ENCODE results near the gene KLHL29. TPM values are rescaled to one million over a fixed set of nuclear protein-coding genes. Genes with fewer than 3 reads are reported as not detected.

The KLHL29 gene
- total and polyA plus RNA-seq, 7 experiments from 2014 or later: 0.59 to 6.5 (median 5.6) TPM

DNA sequence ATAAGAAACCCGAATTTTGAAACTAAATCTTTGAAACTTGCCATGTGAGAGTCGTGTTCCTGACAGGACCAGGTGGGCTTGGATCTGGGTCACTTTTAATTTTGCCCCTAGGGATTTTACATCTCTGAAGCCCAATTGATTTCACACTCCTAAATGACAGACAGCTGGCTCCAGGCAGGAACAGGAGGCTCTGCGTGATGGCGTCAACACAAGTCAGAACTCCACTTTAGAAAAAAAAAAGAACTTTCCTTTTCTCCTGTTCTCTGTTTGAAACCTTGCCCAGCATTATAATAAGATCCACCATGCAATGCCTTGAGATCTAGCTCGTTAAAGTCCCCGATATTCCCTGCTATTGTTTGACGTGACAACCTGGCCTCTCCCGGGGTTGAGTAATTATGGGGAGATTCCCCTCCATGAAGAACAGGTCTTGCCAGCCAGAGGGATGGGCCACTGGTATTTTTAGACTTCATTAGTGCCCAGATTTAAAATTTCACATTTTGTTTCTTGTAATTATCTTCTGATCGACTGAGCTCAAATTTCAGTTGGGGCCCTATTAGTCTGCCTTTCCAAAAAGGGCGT, 260.3 kb downstream of the KLHL29 start:
- ATAC-seq (no peak), DNase-seq (no peak)
- no peaks in the 10 kb centered on the region for H3K27me3 Mint-ChIP-seq
- Histone ChIP-seq H3K4me3 (ENCODE audit: low read length) (no peak overlapping the region), H3K9me3 (ENCODE audit: control insufficient read depth in 2 of 3, low read length in 3 of 3) (no peaks in the 10 kb centered on the region), H3K4me1 (ENCODE audit: control insufficient read depth in 2 of 2, insufficient read depth in 2 of 2, low read length in 2 of 2) (no peaks in the 10 kb centered on the region), H3K27me3 (ENCODE audit: control insufficient read depth in 2 of 2, insufficient read depth in 2 of 2, low read length in 2 of 2) (no peaks in the 10 kb centered on the region), H3K36me3 (ENCODE audit: control insufficient read depth in 2 of 3, insufficient read depth in 3 of 3, low read length in 3 of 3) (peaks cover 0 to 18% (median 0%) of the 10 kb centered on the region in 3 experiments), H3K27ac (ENCODE audit: low read depth, low read length) (no peak overlapping the region)
- ChIA-PET POLR2A (no interaction called here), CTCF (interaction anchor here (0.6 kb wide), 1 partner anchor 1239 kb away, joined by 6 read pairs; no protein-coding TSS in a partner anchor)
- H3K36me3 Mint-ChIP-seq: peaks cover 2 to 47% (median 24%) of the 10 kb centered on the region in 5 donors
- H3K4me1 Mint-ChIP-seq: peaks cover 0 to 4% (median 0%) of the 10 kb centered on the region in 7 donors
- intact Hi-C loops (cut with micrococcal nuclease): no loop called here
- H3K4me3 Mint-ChIP-seq: no peak overlapping the region
- no peak overlapping the region for H3K27ac Mint-ChIP-seq
- peaks cover 0 to 3% (median 0%) of the 10 kb centered on the region in 11 donors for H3K9me3 Mint-ChIP-seq

DNA sequence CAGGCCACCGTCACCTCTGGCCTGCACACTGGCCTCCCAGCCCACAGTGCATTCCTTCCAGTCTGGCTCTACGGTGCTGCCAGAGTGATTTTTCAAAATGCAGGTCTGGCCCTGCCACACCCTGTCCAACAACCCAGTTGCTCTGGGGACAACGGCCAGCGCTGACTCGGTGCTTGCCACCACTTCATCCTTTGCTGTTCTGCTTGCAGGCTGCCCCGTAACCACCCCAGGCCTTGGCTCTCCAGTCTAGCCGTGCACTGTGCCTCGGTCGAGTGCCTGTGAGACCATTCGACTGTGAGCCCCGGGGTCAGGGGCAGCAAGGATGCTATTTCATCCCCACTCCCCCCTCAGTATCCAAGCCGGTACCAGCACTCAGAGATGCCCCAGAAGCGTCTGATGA, 262.6 kb downstream of the KLHL29 start:
- Mint-ChIP-seq H3K27ac (no peak overlapping the region), H3K27me3 (no peaks in the 10 kb centered on the region), H3K4me1 (peaks cover 0 to 4% (median 0%) of the 10 kb centered on the region in 7 donors), H3K9me3 (peaks cover 0 to 2% (median 0%) of the 10 kb centered on the region in 11 donors), H3K36me3 (peaks cover 0 to 37% (median 11%) of the 10 kb centered on the region in 5 donors), H3K4me3 (no peak overlapping the region)
- H3K27ac ChIP-seq (ENCODE audit: low read depth, low read length): no peak overlapping the region
- peaks cover 0 to 10% (median 0%) of the 10 kb centered on the region in 3 experiments for H3K36me3 ChIP-seq (ENCODE audit: control insufficient read depth in 2 of 3, insufficient read depth in 3 of 3, low read length in 3 of 3)
- POLR2A ChIA-PET: no interaction called here
- H3K4me3 ChIP-seq (ENCODE audit: low read length): no peak overlapping the region
- ATAC-seq (no peak), DNase-seq (no peak)
- no peaks in the 10 kb centered on the region for H3K4me1 ChIP-seq (ENCODE audit: control insufficient read depth in 2 of 2, insufficient read depth in 2 of 2, low read length in 2 of 2)
- intact Hi-C loops (cut with micrococcal nuclease): no loop called here
- CTCF ChIA-PET: no interaction called here
- H3K9me3 ChIP-seq (ENCODE audit: control insufficient read depth in 2 of 3, low read length in 3 of 3): no peaks in the 10 kb centered on the region
- H3K27me3 ChIP-seq (ENCODE audit: control insufficient read depth in 2 of 2, insufficient read depth in 2 of 2, low read length in 2 of 2): no peaks in the 10 kb centered on the region

DNA sequence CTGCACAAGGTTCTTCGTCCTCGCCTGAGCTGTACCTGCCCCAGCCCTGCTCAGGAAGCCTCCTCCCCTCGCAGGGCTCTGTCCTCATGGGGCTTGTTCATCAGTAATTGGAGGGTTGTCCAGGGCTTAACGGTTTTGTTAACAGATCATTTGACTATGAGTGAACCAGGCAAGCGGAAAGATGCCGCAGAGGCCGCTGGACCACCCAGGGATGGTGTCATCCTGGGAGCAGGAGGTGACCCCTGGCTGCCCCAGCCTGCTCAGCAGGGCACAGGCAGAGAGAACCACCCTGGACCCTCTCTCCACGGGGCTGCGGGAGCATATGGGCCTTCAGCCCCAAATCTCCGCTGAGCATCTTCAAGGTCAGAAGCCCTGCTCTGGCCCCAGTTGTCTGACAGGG, 264.3 kb downstream of the KLHL29 start:
- no peaks in the 10 kb centered on the region for H3K27me3 ChIP-seq (ENCODE audit: control insufficient read depth in 2 of 2, insufficient read depth in 2 of 2, low read length in 2 of 2)
- Mint-ChIP-seq H3K4me3 (no peak overlapping the region), H3K9me3 (no peaks in the 10 kb centered on the region), H3K27me3 (peaks cover 0 to 3% (median 0%) of the 10 kb centered on the region in 5 donors), H3K36me3 (peaks cover 0 to 29% (median 0%) of the 10 kb centered on the region in 5 donors), H3K27ac (no peak overlapping the region), H3K4me1 (peaks cover 0 to 4% (median 0%) of the 10 kb centered on the region in 7 donors)
- ATAC-seq (no peak), DNase-seq (no peak)
- no peaks in the 10 kb centered on the region for H3K9me3 ChIP-seq (ENCODE audit: control insufficient read depth in 2 of 3, low read length in 3 of 3)
- H3K4me1 ChIP-seq (ENCODE audit: control insufficient read depth in 2 of 2, insufficient read depth in 2 of 2, low read length in 2 of 2): no peaks in the 10 kb centered on the region
- CTCF ChIA-PET: no interaction called here
- POLR2A ChIA-PET: no interaction called here
- intact Hi-C loops (cut with micrococcal nuclease): no loop called here
- H3K36me3 ChIP-seq (ENCODE audit: control insufficient read depth in 2 of 3, insufficient read depth in 3 of 3, low read length in 3 of 3): no peaks in the 10 kb centered on the region
- no peak overlapping the region for H3K27ac ChIP-seq (ENCODE audit: low read depth, low read length)
- H3K4me3 ChIP-seq (ENCODE audit: low read length): no peak overlapping the region

DNA sequence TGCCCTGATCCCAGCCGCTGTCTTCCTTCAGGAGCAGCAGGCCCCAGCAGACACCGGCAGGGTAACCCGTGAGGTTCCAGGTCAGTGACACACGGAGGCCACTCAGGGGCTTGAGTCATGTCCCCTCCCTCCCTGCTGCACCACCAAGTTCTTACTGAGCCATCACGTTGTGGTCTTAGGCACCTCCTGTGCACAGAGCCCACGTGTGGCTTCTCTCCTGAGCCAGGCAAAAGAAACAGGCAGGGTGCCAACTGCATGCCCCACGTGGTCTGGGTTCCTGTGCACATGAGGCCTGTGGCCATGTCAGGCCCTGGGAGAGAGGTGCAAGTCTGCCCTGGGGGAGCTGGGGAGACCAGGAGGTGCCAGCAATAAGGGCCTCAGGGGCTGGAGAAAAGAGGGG, 264.8 kb downstream of the KLHL29 start:
- DNase-seq: no peak
- H3K27me3 Mint-ChIP-seq: peaks cover 0 to 3% (median 0%) of the 10 kb centered on the region in 5 donors
- Histone ChIP-seq H3K4me3 (ENCODE audit: low read length) (no peak overlapping the region), H3K4me1 (ENCODE audit: control insufficient read depth in 2 of 2, insufficient read depth in 2 of 2, low read length in 2 of 2) (no peaks in the 10 kb centered on the region), H3K27ac (ENCODE audit: low read depth, low read length) (no peak overlapping the region), H3K9me3 (ENCODE audit: control insufficient read depth in 2 of 3, low read length in 3 of 3) (no peaks in the 10 kb centered on the region), H3K36me3 (ENCODE audit: control insufficient read depth in 2 of 3, insufficient read depth in 3 of 3, low read length in 3 of 3) (no peaks in the 10 kb centered on the region), H3K27me3 (ENCODE audit: control insufficient read depth in 2 of 2, insufficient read depth in 2 of 2, low read length in 2 of 2) (no peaks in the 10 kb centered on the region)
- peaks cover 0 to 29% (median 0%) of the 10 kb centered on the region in 5 donors for H3K36me3 Mint-ChIP-seq
- ATAC-seq: no peak
- no peak overlapping the region for H3K27ac Mint-ChIP-seq
- intact Hi-C loops (cut with micrococcal nuclease): no loop called here
- ChIA-PET CTCF (no interaction called here), POLR2A (no interaction called here)
- H3K4me1 Mint-ChIP-seq: peaks cover 0 to 4% (median 0%) of the 10 kb centered on the region in 7 donors
- no peaks in the 10 kb centered on the region for H3K9me3 Mint-ChIP-seq
- H3K4me3 Mint-ChIP-seq: no peak overlapping the region

DNA sequence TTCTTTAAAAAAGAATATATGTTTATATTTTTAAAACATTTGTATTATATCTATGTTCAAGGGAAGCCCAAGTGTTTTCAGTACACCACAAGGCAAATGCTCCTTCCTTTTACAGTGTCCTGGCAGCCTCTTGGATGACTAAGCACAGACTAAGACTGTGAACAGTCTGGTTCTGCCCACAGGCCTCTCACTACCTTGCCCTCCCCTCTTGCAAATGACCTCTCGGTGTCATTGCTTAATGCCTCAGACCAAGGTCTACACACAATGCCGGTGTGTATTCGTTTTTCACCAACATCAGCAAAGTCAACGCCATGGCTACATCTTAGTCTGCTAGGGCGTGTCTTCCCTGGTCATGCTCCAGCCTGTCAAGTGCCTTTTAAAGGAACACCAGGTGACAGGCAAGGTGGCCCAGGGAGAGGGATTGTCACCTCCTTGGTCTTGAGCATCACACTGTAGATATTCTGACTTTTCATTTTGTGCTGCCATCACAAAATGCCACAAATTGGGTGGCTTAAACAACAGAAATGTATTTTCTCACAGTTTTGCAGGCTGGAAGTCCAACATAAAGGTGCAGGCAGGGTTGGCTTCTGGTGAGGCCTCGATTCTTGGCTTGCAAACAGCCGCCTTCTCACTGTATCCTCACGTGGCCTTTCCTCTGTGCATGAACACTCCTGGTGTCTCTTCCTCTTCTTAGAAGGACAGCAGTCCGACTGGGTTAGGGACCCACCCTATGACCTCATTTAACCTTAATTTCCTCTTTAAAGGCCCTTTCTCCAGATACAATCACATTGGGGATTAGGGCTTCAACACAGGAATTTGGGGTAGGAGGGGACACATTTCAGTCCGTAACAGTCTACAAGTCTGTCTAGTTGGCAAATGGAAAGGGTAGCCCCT, 266.5 kb downstream of the KLHL29 start:
- Mint-ChIP-seq H3K4me3 (no peak overlapping the region), H3K27ac (no peak overlapping the region), H3K36me3 (peaks cover 0 to 26% (median 0%) of the 10 kb centered on the region in 5 donors), H3K4me1 (peaks cover 0 to 4% (median 0%) of the 10 kb centered on the region in 7 donors), H3K9me3 (no peaks in the 10 kb centered on the region), H3K27me3 (peaks cover 0 to 3% (median 0%) of the 10 kb centered on the region in 5 donors)
- Histone ChIP-seq H3K27ac (ENCODE audit: low read depth, low read length) (no peak overlapping the region), H3K27me3 (ENCODE audit: control insufficient read depth in 2 of 2, insufficient read depth in 2 of 2, low read length in 2 of 2) (no peaks in the 10 kb centered on the region), H3K36me3 (ENCODE audit: control insufficient read depth in 2 of 3, insufficient read depth in 3 of 3, low read length in 3 of 3) (no peaks in the 10 kb centered on the region), H3K4me1 (ENCODE audit: control insufficient read depth in 2 of 2, insufficient read depth in 2 of 2, low read length in 2 of 2) (no peaks in the 10 kb centered on the region), H3K9me3 (ENCODE audit: control insufficient read depth in 2 of 3, low read length in 3 of 3) (no peaks in the 10 kb centered on the region), H3K4me3 (ENCODE audit: low read length) (no peak overlapping the region)
- POLR2A ChIA-PET: no interaction called here
- CTCF ChIA-PET: no interaction called here
- intact Hi-C loops (cut with micrococcal nuclease): no loop called here
- DNase-seq: no peak
- ATAC-seq: no peak

DNA sequence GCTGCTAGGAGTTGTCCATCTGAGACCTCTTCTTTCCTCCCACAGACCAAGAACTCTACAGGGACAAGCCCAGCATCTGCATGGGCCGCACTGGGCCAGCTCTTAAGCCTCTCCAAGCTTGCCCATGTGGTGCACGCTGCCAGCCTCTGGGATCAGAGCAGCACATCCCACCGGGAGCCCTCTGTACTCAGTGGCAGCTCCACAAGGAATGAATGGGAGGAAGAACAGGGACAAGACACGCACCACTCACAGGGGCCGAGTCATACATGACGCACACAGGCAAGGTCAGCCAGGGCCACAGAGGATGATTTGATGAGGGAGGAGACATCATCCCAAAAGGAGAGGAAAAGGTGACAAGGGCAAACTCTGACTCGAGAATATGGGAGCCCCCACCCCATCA, 268.3 kb downstream of the KLHL29 start:
- no peak for DNase-seq
- H3K4me3 ChIP-seq (ENCODE audit: low read length): no peak overlapping the region
- ChIA-PET POLR2A (no interaction called here), CTCF (no interaction called here)
- H3K4me3 Mint-ChIP-seq: no peak overlapping the region
- no peaks in the 10 kb centered on the region for H3K9me3 Mint-ChIP-seq
- no peak for ATAC-seq
- no peaks in the 10 kb centered on the region for H3K9me3 ChIP-seq (ENCODE audit: control insufficient read depth in 2 of 3, low read length in 3 of 3)
- peaks cover 0 to 3% (median 0%) of the 10 kb centered on the region in 5 donors for H3K27me3 Mint-ChIP-seq
- H3K36me3 ChIP-seq (ENCODE audit: control insufficient read depth in 2 of 3, insufficient read depth in 3 of 3, low read length in 3 of 3): no peaks in the 10 kb centered on the region
- H3K27ac ChIP-seq (ENCODE audit: low read depth, low read length): no peak overlapping the region
- intact Hi-C loops (cut with micrococcal nuclease): no loop called here
- H3K4me1 ChIP-seq (ENCODE audit: control insufficient read depth in 2 of 2, insufficient read depth in 2 of 2, low read length in 2 of 2): no peaks in the 10 kb centered on the region
- H3K4me1 Mint-ChIP-seq: peaks cover 0 to 4% (median 1%) of the 10 kb centered on the region in 7 donors
- no peaks in the 10 kb centered on the region for H3K27me3 ChIP-seq (ENCODE audit: control insufficient read depth in 2 of 2, insufficient read depth in 2 of 2, low read length in 2 of 2)
- H3K27ac Mint-ChIP-seq: no peak overlapping the region
- H3K36me3 Mint-ChIP-seq: peaks cover 0 to 30% (median 0%) of the 10 kb centered on the region in 5 donors

Data from naive thymus-derived CD4-positive, alpha-beta T cell (primary cell).